A549 (cell line): ENCODE data around the gene NRXN3. TPM values are rescaled to one million over a fixed set of nuclear protein-coding genes. Genes with fewer than 3 reads are reported as not detected.

Experiments used
- ATAC-seq, 2 experiments: fragments of 200-7000 bp in 1 of 2; fragments of >200 bp in 1 of 2; cut with Nextera tagmentation in 1 of 2; cut with Tn5 transposase in 1 of 2; 3 replicates each; pipeline versions ENCODE4 v1.8.0 to v1.9.1; 2018 to 2020; ENCODE audit warnings: mild to moderate bottlenecking in 1 of 2, moderate library complexity in 1 of 2
- CTCF ChIA-PET: fragments of 300-600 bp; sonication (Branson Sonifier 250); formaldehyde crosslinking; extraction: SDS; loops from one replicate; lab custom pipeline; 2021; ENCODE audit warnings: antibody characterized with exemption, inconsistent platforms; lab: Yijun Ruan, JAX
- POLR2A ChIA-PET: fragments of 350-600 bp; formaldehyde crosslinking; extraction: SDS; loops from one replicate; lab custom pipeline; 2021; ENCODE audit warnings: antibody characterized with exemption, inconsistent platforms; lab: Yijun Ruan, JAX
- DNase-seq, 2 experiments: peaks; one replicate each; pipeline versions ENCODE4 v3.0.0 to v3.0.0-alpha.2; 2011 to 2016; ENCODE audit warnings: low read depth in 1 of 2, low spot score in 1 of 2
- FAIRE-seq: peaks from 2 replicates; lab custom pipeline; 2011; peaks lifted over from hg19 to GRCh38; lab: Jason Lieb, UNC
- H3K27ac ChIP-seq, 2 experiments: fragments of >200 bp; sonication (Bioruptor Twin); formaldehyde crosslinking; 3 replicates each; pipeline ENCODE4 v1.5.1; 2016 to 2017
- H3K4me1 ChIP-seq: fragments of >200 bp; sonication (Bioruptor Twin); formaldehyde crosslinking; 3 replicates; pipeline ENCODE4 v1.6.1; 2016
- H3K4me2 ChIP-seq: fragments of >200 bp; sonication (Bioruptor Twin); formaldehyde crosslinking; 3 replicates; pipeline ENCODE4 v1.6.1; 2016
- H3K4me3 ChIP-seq: fragments of >200 bp; sonication (Bioruptor Twin); formaldehyde crosslinking; 3 replicates; pipeline ENCODE4 v1.5.1; 2016
- H3K9me3 ChIP-seq: fragments of >200 bp; sonication (Bioruptor Twin); formaldehyde crosslinking; 3 replicates; pipeline ENCODE4 v1.6.1; 2016
- CBX2 ChIP-seq: fragments of 200-600 bp; sonication (generic); IDR thresholded peaks from 2 replicates; pipeline ENCODE4 v1.6.1; 2016; ENCODE audit warnings: low read depth, mild to moderate bottlenecking, borderline replicate concordance
- CBX8 ChIP-seq: fragments of 200-600 bp; sonication (generic); IDR thresholded peaks from 2 replicates; pipeline ENCODE4 v1.6.1; 2016
- CHD4 ChIP-seq: fragments of 200-600 bp; sonication (generic); IDR thresholded peaks from 2 replicates; pipeline ENCODE4 v1.6.1; 2016; ENCODE audit warnings: antibody characterized with exemption, mild to moderate bottlenecking, borderline replicate concordance
- EHMT2 ChIP-seq: fragments of 200-600 bp; sonication (generic); IDR thresholded peaks from 2 replicates; pipeline ENCODE4 v1.6.1; 2016; ENCODE audit warnings: antibody characterized with exemption, low read depth, mild to moderate bottlenecking, moderate library complexity
- FOSL2 ChIP-seq, 2 experiments: fragments of 450-650 bp in 1 of 2; fragments of >200 bp in 1 of 2; sonication (Bioruptor Twin) in 1 of 2; formaldehyde crosslinking; IDR thresholded peaks; 2 replicates each; pipeline versions ENCODE4 v1.5.0 to v1.6.1; 2016 to 2020; ENCODE audit warnings: mild to moderate bottlenecking in 1 of 2, moderate library complexity in 1 of 2
- FOXS1 ChIP-seq: fragments of 250-450 bp; sonication (Bioruptor Pico); IDR thresholded peaks from 2 replicates; pipeline ENCODE4 v1.5.0; 2020; ENCODE audit warnings: mild to moderate bottlenecking, moderate library complexity
- GATA3 ChIP-seq: IDR thresholded peaks from 2 replicates; pipeline ENCODE4 v1.6.1; 2012; ENCODE audit warnings: borderline replicate concordance
- HDAC2 ChIP-seq: fragments of 200-600 bp; sonication (generic); IDR thresholded peaks from 2 replicates; pipeline ENCODE4 v1.6.1; 2016
- HEYL ChIP-seq: fragments of 250-450 bp; sonication (Bioruptor Pico); IDR thresholded peaks from 2 replicates; pipeline ENCODE4 v1.8.0; 2021; ENCODE audit warnings: mild to moderate bottlenecking, moderate library complexity
- JUN ChIP-seq, 2 experiments: fragments of >200 bp; sonication (Bioruptor Twin); formaldehyde crosslinking; IDR thresholded peaks; 2 replicates in 1 of 2; 3 replicates in 1 of 2; pipeline ENCODE4 v1.6.1; 2016 to 2017
- JUNB ChIP-seq: fragments of >200 bp; sonication (Bioruptor Twin); formaldehyde crosslinking; IDR thresholded peaks from 2 replicates; pipeline ENCODE4 v1.6.1; 2016
- MAFK ChIP-seq: fragments of 450-650 bp; IDR thresholded peaks from 2 replicates; pipeline ENCODE4 v1.6.1; 2014; ENCODE audit not compliant: partially characterized antibody
- MYC ChIP-seq: IDR thresholded peaks from 2 replicates; pipeline ENCODE4 v1.6.1; 2012; ENCODE audit warnings: mild to moderate bottlenecking, inconsistent platforms, low read length, improper control_type of control experiment, borderline replicate concordance
- NFE2L2 ChIP-seq: fragments of 150-350 bp; conservative IDR thresholded peaks from 2 replicates; pipeline ENCODE4 v1.6.1; 2014; ENCODE audit warnings: low read length
- NPAS2 ChIP-seq: fragments of 250-450 bp; sonication (Bioruptor Pico); IDR thresholded peaks from 2 replicates; pipeline ENCODE4 v1.8.0; 2022; ENCODE audit warnings: mild to moderate bottlenecking, moderate library complexity, borderline replicate concordance
- NR3C1 ChIP-seq: fragments of >200 bp; sonication (Bioruptor Twin); formaldehyde crosslinking; IDR thresholded peaks from 3 replicates; pipeline ENCODE4 v1.6.1; 2017
- PHF8 ChIP-seq: fragments of 200-600 bp; sonication (generic); IDR thresholded peaks from 2 replicates; pipeline ENCODE4 v1.6.1; 2016; ENCODE audit warnings: low read depth, mild to moderate bottlenecking, antibody characterized with exemption, moderate library complexity, borderline replicate concordance
- RARB ChIP-seq: fragments of 250-450 bp; sonication (Bioruptor Pico); IDR thresholded peaks from 2 replicates; pipeline ENCODE4 v1.8.0; 2021; ENCODE audit warnings: mild to moderate bottlenecking, moderate library complexity
- RFX5 ChIP-seq: fragments of 450-650 bp; IDR thresholded peaks from 2 replicates; pipeline ENCODE4 v1.7.1; 2014; ENCODE audit warnings: antibody characterized with exemption, mild to moderate bottlenecking, moderate library complexity
- SMC3 ChIP-seq: fragments of >200 bp; sonication (Bioruptor Twin); formaldehyde crosslinking; IDR thresholded peaks from 3 replicates; pipeline ENCODE4 v1.6.1; 2018; ENCODE audit warnings: inconsistent platforms
- TFCP2L1 ChIP-seq: fragments of 250-450 bp; sonication (Bioruptor Pico); IDR thresholded peaks from 2 replicates; pipeline ENCODE4 v1.5.0; 2021; ENCODE audit warnings: mild to moderate bottlenecking
- ZFP36 ChIP-seq: fragments of 450-650 bp; IDR thresholded peaks from 2 replicates; pipeline ENCODE4 v1.6.1; 2014; ENCODE audit warnings: borderline replicate concordance; ENCODE audit not compliant: partially characterized antibody
- WGBS: methylation state at CpG from one replicate; pipeline ENCODE4 v1.1.6; 2017; ENCODE audit errors: missing lambda C conversion rate; 5-methylcytosine and 5-hydroxymethylcytosine counted together
- polyA plus RNA-seq, 4 experiments: library from polyadenylated mRNA; depleted of rRNA in 3 of 4; stranded (reverse); fragments of >200 nt; fragmentation: RNase III in 1 of 4; extraction: RNeasy Plus Mini Kit Qiagen cat#74134 plus additional on column Dnase treatment in 1 of 4; gene quantifications; 2 replicates in 3 of 4; 3 replicates in 1 of 4; pipeline ENCODE4 v1.2.3, GENCODE V29; 2011 to 2017
- TF ChIP-seq, protein P1 (sequence below): IDR thresholded peaks from 2 replicates; pipeline ENCODE4 v1.6.1; 2012
- TF ChIP-seq, protein P2 (sequence below): fragments of >200 bp; sonication (Bioruptor Twin); formaldehyde crosslinking; IDR thresholded peaks from 2 replicates; pipeline ENCODE4 v1.6.1; 2016
- TF ChIP-seq, protein P3 (sequence below): IDR thresholded peaks from 2 replicates; pipeline ENCODE4 v1.6.1; 2012
- TF ChIP-seq, protein P4 (sequence below): fragments of >200 bp; sonication (Bioruptor Twin); formaldehyde crosslinking; IDR thresholded peaks from 3 replicates; pipeline ENCODE4 v1.6.1; 2016
- TF ChIP-seq, protein P5 (sequence below): fragments of 450-650 bp; IDR thresholded peaks from 2 replicates; pipeline ENCODE4 v1.6.1; 2014; ENCODE audit warnings: antibody characterized with exemption
- TF ChIP-seq, protein P6 (sequence below): fragments of 200-600 bp; sonication (generic); IDR thresholded peaks from 2 replicates; pipeline ENCODE4 v1.6.1; 2016; ENCODE audit warnings: antibody characterized with exemption, mild to moderate bottlenecking, moderate library complexity

NRXN3 gene
- polyA plus RNA-seq, 2 of the 4 experiments (the other 2 are of a cell fraction): 0.62 to 2.3 TPM

DNA sequence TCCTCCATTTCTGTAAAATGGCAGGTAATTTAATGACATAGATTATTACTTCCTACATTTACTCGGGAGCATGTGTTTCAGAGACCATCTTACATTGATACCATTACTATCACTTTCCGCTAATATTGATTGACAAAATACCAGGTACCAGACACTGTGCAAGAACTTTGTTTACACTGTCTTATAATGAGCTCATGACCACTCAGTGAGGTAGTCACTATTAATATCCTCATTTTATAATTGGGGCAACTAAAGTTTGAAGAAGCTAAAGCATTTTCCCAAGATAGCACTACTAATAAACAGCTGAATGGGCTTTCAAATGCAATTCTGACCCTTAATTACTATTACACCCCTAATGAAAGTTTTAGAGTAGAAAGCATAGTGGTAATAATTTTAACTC lies 1306.4 kb downstream of the NRXN3 start:
- Histone ChIP-seq H3K4me2 (no peak overlapping the region), H3K4me1 (no peaks in the 10 kb centered on the region), H3K4me3 (no peak overlapping the region), H3K27ac (no peak overlapping the region), H3K9me3 (no peaks in the 10 kb centered on the region)
- DNase-seq (no peak), FAIRE-seq (no peak), ATAC-seq (no peak)
- TF ChIP-seq TFCP2L1 (CRISPR knock-in tag) (no peak), CBX8 (no peak), MYC (no peak), CBX2 (no peak), HDAC2 (no peak)
- TF ChIP-seq, protein P1, sequence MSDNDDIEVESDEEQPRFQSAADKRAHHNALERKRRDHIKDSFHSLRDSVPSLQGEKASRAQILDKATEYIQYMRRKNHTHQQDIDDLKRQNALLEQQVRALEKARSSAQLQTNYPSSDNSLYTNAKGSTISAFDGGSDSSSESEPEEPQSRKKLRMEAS: no peak
- TF ChIP-seq, protein P2, sequence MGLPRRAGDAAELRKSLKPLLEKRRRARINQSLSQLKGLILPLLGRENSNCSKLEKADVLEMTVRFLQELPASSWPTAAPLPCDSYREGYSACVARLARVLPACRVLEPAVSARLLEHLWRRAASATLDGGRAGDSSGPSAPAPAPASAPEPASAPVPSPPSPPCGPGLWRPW: no peak
- WGBS: 51% methylated on average over 2 of the region's 2 CpGs
- ChIA-PET CTCF (interaction anchor here (0.6 to 1.0 kb wide), 2 partner anchors 9 to 1501 kb away, joined by 3 read pairs; no protein-coding TSS in a partner anchor), POLR2A (no interaction called here)

DNA sequence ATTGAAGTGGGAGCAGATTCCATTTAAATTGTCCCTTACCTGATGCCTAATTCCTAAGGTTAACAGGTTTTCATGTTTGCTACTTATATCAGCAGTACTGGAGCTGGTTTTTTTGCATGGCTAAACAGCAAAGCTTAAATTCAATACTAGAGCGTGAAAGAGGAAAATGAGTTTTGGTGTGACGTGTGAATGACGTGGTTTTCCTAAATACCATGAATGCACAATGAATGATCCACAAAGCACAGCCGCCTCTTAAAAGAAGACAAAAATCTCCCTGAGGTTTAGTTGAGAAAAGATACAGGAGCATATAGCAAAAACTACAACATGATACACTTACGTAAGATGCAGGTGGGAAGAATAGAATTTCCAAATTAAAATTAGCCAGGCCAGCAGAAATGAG lies 1310.0 kb downstream of the NRXN3 start:
- ChIA-PET CTCF (no interaction called here), POLR2A (no interaction called here)
- Histone ChIP-seq H3K4me2 (no peak overlapping the region), H3K27ac (no peak overlapping the region), H3K9me3 (no peaks in the 10 kb centered on the region), H3K4me1 (peaks cover 11% of the 10 kb centered on the region), H3K4me3 (no peak overlapping the region)
- FAIRE-seq (no peak), ATAC-seq (no peak), DNase-seq (no peak)
- TF ChIP-seq, protein P3, sequence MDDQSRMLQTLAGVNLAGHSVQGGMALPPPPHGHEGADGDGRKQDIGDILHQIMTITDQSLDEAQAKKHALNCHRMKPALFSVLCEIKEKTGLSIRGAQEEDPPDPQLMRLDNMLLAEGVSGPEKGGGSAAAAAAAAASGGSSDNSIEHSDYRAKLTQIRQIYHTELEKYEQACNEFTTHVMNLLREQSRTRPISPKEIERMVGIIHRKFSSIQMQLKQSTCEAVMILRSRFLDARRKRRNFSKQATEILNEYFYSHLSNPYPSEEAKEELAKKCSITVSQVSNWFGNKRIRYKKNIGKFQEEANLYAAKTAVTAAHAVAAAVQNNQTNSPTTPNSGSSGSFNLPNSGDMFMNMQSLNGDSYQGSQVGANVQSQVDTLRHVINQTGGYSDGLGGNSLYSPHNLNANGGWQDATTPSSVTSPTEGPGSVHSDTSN: no peak
- TF ChIP-seq CBX8 (no peak), JUNB (no peak), NPAS2 (CRISPR knock-in tag) (no peak), MAFK (no peak), NFE2L2 (no peak), SMC3 (no peak), PHF8 (no peak), ZFP36 (no peak), CBX2 (no peak), CHD4 (no peak)
- TF ChIP-seq, protein P4, sequence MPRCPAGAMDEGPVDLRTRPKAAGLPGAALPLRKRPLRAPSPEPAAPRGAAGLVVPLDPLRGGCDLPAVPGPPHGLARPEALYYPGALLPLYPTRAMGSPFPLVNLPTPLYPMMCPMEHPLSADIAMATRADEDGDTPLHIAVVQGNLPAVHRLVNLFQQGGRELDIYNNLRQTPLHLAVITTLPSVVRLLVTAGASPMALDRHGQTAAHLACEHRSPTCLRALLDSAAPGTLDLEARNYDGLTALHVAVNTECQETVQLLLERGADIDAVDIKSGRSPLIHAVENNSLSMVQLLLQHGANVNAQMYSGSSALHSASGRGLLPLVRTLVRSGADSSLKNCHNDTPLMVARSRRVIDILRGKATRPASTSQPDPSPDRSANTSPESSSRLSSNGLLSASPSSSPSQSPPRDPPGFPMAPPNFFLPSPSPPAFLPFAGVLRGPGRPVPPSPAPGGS: no peak
- 69% methylated on average over 5 of the region's 5 CpGs for WGBS

DNA sequence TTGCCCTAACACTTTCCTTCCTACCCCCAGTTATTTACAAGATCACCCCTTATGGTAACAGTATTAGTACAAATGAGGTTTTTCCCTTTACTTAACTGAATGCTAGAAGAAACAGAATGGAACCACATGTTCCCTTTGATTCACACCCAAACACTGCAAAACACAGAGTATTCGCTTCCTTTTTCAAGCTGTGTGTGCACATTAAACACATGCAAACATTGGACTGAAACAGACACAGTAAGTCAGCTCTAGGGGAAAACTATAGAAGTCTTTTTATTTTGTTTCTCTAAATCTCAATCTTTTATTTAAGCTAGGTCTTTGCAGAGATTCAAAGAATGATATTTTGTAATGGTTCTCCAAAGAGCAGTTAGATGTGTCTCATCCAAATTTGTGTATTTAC lies 1312.7 kb downstream of the NRXN3 start:
- H3K27ac ChIP-seq: no peak overlapping the region
- POLR2A ChIA-PET: no interaction called here
- CTCF ChIA-PET: no interaction called here
- 41% methylated on average over 1 of the region's 1 CpG for WGBS
- H3K9me3 ChIP-seq: no peaks in the 10 kb centered on the region
- no peak overlapping the region for H3K4me3 ChIP-seq
- no peak overlapping the region for H3K4me2 ChIP-seq
- ATAC-seq (no peak), FAIRE-seq (no peak), DNase-seq (no peak)
- H3K4me1 ChIP-seq: peaks cover 11% of the 10 kb centered on the region
- no peak for TF ChIP-seq CBX8
- no peak for TF ChIP-seq RARB (CRISPR knock-in tag)
- no peak for TF ChIP-seq CBX2
- TF ChIP-seq RFX5: no peak
- TF ChIP-seq, protein P2: no peak
- no peak for TF ChIP-seq FOSL2 (IDR thresholded peaks at IDR 0.05)
- TF ChIP-seq FOSL2 (CRISPR knock-in tag; IDR thresholded peaks at IDR 0.05): no peak
- no peak for TF ChIP-seq EHMT2
- no peak for TF ChIP-seq SMC3
- no peak for TF ChIP-seq GATA3
- TF ChIP-seq, protein P5, sequence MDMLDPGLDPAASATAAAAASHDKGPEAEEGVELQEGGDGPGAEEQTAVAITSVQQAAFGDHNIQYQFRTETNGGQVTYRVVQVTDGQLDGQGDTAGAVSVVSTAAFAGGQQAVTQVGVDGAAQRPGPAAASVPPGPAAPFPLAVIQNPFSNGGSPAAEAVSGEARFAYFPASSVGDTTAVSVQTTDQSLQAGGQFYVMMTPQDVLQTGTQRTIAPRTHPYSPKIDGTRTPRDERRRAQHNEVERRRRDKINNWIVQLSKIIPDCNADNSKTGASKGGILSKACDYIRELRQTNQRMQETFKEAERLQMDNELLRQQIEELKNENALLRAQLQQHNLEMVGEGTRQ: no peak
- no peak for TF ChIP-seq HEYL
- TF ChIP-seq NR3C1: no peak
- no peak for TF ChIP-seq FOXS1
- TF ChIP-seq, protein P6, sequence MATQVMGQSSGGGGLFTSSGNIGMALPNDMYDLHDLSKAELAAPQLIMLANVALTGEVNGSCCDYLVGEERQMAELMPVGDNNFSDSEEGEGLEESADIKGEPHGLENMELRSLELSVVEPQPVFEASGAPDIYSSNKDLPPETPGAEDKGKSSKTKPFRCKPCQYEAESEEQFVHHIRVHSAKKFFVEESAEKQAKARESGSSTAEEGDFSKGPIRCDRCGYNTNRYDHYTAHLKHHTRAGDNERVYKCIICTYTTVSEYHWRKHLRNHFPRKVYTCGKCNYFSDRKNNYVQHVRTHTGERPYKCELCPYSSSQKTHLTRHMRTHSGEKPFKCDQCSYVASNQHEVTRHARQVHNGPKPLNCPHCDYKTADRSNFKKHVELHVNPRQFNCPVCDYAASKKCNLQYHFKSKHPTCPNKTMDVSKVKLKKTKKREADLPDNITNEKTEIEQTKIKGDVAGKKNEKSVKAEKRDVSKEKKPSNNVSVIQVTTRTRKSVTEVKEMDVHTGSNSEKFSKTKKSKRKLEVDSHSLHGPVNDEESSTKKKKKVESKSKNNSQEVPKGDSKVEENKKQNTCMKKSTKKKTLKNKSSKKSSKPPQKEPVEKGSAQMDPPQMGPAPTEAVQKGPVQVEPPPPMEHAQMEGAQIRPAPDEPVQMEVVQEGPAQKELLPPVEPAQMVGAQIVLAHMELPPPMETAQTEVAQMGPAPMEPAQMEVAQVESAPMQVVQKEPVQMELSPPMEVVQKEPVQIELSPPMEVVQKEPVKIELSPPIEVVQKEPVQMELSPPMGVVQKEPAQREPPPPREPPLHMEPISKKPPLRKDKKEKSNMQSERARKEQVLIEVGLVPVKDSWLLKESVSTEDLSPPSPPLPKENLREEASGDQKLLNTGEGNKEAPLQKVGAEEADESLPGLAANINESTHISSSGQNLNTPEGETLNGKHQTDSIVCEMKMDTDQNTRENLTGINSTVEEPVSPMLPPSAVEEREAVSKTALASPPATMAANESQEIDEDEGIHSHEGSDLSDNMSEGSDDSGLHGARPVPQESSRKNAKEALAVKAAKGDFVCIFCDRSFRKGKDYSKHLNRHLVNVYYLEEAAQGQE: no peak
- TF ChIP-seq JUN (IDR thresholded peaks at IDR 0.05): no peak
